GM18505 (cell line): Measurements from ENCODE around the gene PCNX2.
"Not testable (repeated sequence)": the region's sequence is repeated elsewhere in the genome, so short reads cannot be mapped to it uniquely, and the experiment has no call there.

Source experiments
- ATAC-seq: cut with Tn5 transposase; IDR thresholded peaks from one replicate; pipeline ENCODE4 v1.9.1; 2021; ENCODE audit not compliant: unreplicated experiment
- POLR2A ChIP-seq: IDR thresholded peaks from 4 replicates; pipeline ENCODE4 v1.6.1; 2011; ENCODE audit warnings: borderline replicate concordance; ENCODE audit not compliant: insufficient read depth, insufficient read length; ENCODE audit errors: extremely low read depth

Gene PCNX2

DNA sequence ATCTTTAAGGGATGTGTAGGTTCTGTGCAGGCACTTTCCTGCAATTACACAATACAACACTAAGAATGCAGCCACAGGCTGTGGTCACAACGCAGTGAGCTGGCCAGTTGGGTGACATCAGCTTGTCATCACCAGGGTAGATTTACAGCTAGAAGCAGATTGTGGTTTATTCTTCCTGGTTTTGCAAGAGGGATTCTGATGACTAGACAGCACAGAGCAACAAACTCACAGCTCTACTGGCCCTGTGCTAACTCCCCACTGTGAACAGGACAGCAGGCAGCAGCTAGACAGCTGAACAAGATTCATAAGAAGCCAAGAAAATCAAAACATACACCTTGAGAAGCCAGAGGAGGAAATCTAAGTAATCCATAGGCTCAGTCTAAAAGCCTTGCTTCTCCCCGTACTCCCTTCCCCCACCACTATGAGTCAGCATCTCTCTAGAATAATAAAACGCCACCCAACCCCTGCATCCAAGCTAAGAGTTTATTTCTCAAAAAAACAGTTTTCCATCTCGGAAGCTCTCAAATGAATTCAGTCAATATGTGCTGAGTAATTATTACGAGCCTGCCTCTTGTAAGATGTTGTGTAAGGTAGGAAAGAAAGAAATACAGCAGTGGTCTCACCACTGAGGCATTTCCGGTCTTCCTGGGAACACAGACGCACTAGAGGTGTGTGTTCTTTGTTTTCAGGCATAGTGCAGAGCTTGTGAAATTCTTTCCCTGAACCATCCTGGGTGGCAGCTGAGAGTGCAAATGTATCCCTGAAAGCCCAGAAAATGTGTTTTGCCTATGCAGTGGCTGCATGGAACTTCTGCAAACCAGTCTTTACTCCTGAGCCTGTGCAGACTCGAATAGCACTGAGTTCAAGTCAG, 182.3 kb downstream of the PCNX2 start:
- peak; percentile 74 for ATAC-seq
- no peak for TF ChIP-seq POLR2A

DNA sequence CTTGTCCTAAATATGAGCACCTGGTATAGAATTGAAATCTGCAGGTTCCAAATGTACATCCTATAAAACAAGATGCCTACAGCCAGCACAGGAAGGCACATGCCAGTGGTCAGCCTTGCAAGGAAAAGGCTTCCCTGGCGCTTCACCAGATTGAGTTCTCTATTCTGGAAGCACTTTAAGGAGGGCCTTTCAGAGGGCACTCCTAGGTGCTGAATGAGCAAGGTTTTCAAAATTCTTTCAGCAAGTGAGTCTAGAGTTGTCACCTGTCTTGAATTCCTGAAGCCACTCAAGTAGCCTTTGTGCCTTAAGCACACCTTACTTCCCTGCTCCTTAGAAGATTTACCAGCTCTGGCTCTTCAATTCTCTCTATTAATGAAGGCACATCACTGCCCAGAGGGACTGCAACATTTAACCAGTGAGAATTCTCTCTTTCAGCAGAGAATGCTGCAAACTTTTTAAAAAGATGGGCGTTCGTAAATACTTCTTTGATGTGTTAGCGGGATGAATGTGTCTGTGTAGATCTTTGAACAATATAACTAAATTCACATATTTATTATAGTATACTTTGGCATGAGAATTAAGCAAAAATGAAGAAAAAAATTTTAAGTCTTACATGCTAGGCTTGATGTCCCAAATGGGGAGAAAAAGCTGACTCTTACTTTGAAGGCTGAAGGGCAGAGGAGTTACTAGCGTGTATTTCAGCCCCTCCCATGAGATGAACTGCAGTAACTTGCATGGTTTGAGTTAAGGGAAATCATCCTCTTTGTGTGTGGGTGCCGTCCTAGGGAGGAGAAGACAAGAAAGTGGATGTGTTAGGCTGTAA, 183.1 kb downstream of the PCNX2 start:
- no peak for TF ChIP-seq POLR2A
- no peak for ATAC-seq

DNA sequence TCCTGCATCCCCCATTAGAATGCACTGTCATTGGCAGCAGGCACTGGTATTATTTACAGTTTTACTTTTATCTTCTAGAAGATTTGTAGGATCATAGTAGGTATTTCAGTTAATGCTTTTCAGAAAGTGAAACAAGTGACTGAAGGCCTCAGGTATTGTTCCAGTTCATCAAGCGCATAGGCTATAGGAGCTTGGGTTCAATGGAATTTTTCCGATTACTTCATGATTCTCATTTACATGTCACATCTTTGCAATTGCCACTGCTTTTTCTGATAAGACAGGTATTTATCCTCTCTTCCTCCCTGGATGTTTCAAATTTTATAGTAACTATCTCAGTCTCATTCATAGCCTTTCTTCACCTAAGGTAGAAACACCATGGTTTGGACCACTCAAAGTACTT, 183.8 kb downstream of the PCNX2 start:
- no peak for TF ChIP-seq POLR2A
- ATAC-seq = no peak

DNA sequence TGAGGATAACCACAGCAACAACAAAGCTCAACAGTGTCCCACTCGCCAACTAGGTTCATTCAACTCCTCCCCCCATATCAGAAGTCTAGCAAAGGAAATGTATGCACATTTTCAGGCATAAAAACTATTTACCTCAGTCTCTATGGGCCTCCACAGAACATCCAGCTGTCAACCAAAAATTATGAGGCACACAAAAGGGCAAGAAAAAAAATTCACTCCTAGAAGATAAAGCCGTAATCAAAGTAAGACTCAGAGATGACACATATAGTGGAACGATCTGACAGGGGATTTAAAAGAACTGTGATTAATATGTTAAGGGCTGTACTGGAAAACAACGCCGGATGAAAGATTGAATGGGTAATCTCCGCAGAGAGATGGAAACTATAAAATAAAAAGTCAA, 186.4 kb downstream of the PCNX2 start:
- no peak for TF ChIP-seq POLR2A
- ATAC-seq = no peak

DNA sequence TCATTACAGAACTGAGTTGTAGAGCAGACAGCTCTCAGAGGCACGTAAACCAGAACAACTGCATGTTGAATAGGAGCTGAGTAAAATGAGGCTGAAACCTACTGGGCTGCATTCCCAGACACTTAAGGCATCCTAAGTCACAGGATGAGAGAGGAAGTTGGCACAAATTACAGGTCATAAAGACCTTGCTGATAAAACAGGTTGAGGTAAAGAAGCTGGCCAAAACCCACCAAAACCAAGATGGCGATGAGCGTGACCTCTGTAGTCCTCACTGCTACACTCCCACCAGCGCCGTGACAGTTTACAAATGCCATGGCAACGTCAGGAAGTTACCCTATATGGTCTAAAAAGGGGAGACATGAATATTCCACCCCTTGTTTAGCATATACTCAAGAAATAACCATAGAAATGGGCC, 187.8 kb downstream of the PCNX2 start:
- not testable (repeated sequence) for ATAC-seq

DNA sequence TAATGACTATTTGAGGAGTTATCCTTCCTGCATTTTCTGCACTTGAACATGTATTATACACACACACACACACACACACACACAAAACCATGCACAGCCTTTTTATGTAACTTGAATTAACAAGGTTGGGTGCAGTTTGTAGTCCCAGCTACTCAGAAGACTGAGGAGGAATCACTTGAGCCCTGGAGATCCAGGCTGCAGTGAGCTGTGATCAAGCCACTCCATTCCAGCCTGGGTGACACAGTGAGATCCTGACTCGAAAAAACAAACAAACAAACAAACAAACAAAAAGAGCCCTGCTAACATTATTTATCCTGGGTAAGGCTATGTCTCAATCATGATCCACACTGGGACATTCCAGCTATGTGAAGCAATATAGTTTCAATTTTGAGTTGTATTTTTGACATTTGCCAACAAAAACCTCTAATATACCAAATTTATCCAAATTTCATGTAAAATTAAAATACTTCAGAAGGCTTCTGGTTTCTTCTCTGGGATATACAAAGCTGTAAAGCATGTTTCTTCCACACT, 188.3 kb downstream of the PCNX2 start:
- TF ChIP-seq POLR2A = no peak
- ATAC-seq = no peak

DNA sequence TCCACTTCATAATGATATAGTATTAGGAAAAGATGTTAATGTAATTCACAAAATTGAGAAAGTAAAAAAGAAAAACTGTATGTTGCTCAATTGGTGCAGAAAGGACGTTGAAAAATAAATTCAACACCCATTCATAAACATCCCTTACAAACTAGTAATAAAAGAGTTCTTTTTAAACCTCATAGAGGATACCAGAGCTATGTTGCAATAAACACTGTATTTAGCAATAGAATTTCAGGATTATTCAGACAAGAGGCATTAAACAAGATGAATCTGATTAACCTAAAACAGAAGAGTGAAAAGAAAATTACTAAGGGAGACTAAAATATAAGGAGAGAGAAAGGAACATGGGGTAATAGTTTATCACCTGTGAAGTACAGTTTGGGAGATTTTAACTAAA, 190.3 kb downstream of the PCNX2 start:
- no peak for TF ChIP-seq POLR2A
- ATAC-seq = no peak

DNA sequence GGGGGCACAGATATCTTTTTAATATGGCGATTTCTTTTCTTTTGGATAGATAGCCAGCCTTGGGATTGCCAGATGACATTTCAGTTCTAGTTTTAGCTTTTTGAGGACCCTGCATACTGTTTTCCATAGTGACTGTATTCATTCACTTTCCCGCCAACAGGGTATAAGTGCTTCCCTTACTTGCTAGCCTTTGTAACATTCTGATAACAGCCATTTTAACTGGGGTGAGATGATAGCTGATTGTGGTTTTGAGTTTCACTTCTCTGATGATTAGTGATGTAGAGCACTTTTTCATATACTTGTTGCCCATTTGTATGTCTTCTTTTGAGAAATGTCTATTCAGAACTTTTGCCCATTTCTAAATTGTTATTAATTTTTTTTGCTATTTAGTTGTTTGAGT, 193.2 kb downstream of the PCNX2 start:
- no peak for ATAC-seq
- TF ChIP-seq POLR2A = no peak

DNA sequence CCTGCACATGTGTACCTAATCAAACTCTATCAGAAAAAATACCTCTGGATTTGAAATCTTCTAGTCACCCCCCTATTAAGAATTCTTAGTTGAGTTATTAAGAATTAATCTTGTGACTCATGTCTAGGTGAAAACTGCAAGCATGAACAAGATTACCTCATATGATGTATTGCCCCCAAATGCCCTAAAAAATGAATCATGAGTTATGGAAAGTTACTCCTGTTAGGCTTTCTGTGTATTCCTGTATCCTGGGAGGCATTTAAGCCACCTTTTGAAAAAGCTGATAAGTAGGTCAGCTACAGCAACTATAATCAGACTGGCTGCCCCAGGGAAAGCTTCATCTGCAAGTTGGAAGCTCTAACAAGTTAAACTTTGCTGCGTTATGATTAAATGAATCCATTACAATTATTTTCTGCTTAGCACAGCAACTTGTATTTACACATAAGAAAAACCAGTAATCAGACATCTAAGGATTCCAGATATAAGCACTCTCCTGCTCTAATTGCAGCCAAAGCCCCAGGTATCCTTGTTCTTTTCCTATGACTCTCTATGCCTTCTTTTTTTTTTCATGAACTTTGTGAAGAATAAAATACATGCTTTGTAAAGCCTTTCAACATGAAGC, 197.5 kb downstream of the PCNX2 start:
- TF ChIP-seq POLR2A = no peak
- ATAC-seq = no peak

DNA sequence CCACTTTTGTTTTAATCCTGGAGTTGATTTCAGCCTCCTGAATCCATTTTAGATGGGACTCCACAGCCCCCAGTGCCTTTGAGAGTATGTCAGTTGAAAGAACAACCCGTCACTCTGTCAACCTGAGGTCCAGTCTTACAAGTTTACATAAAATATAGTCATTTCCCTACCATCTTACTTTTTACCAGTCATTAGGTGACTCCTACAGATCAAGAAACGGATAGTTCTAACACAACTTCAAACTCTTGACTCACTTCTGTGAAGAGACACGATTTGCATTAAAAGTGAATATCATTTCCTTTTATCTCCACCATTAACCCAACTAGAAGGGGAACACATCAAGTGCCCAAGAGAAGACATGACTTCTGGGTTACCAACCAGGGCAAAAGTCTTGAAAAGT, 198.0 kb downstream of the PCNX2 start:
- no peak for ATAC-seq
- no peak for TF ChIP-seq POLR2A

DNA sequence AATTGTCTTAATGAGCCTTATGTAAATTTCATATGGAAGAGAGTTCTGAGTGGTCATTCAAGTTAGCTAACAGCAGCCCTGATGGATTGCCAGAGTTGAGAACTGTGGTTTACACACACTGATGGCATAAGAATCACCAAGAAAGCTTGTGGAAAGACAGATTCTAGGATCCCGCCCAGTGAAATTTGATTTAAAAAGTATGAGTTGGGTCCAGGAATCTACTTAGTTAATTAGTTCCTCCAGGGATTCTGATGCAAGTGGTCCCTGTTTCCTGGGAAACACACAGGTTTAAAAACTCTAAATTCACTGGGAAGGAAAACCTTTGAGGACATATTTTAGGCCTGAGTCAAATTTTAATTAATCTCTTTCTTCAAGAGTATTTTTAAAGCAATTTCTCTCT, 200.8 kb downstream of the PCNX2 start:
- no peak for TF ChIP-seq POLR2A
- no peak for ATAC-seq

DNA sequence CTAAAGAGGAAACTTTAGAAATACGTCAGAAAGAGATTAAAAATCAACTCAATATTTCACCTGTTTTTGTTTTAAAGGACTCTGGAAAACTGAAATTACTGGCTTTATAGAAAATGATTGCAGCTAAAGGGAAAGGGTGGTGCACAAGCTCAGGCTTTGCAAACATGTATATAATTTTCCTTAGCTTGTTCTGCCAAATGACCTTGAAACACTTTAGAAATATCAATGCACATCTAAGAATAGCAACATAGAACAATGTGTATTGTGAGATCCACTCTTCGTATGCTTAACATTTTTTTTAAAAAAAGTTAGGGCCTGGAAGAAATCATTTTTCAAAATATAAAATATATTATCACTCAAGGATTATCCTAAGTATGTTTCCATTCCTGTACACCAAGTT, 201.3 kb downstream of the PCNX2 start:
- ATAC-seq = no peak
- TF ChIP-seq POLR2A = no peak

DNA sequence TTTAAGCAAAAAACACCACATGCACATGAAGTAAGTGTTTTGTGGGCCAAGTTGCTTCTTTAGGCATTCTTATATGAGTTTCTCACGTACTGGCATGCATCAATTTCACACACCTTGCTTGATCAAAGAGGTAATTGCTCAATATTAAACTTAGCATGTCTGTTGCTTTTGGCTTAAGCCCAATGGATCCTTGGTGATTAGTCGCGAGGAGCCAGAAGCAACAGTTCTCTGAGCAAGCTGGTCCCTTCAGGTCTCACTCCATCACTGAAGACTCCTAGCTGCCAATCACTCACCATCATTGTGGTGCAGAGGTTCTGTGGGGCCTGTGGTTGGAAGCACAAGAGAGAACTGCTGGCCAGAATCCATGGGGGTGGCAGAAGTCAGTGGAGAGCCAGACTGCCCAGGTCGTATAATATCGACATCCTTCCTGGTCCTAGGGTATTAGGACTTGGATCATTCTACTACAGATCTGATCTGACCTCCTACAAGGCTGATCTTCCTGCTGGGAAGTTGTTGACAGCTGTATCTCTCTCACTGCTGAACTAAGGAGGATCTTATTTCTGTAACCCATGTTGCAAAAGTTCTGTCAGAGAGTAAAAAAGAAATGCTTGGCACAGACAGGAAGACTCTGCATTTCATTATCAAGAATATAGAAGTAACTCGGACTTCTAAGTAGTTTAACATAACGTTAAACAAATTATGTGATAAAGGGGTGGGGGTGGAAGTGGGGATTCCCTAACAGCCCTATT, 204.6 kb downstream of the PCNX2 start:
- no peak for ATAC-seq

DNA sequence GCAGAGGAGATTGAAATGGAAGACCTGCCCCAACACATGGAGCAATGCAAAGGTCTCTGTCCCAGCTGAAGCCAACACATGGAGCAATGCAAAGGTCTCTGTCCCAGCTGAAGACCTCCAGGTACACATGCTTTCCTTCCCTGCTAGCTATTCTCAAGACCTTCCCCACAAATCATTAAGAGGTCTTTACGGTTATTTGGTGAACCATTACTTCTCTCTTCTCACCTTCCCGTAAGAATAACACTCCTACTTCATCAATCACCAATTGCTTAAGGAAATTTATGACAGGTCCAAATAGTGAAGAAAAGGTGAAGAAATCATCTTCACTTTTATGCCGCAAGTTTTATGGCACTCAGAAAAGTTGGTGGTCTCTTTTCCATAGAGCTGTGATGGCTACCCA, 206.3 kb downstream of the PCNX2 start:
- no peak for TF ChIP-seq POLR2A
- ATAC-seq = no peak

More for the DNA sequence above, 204.6 kb downstream of the PCNX2 start:
- TF ChIP-seq POLR2A = no peak

DNA sequence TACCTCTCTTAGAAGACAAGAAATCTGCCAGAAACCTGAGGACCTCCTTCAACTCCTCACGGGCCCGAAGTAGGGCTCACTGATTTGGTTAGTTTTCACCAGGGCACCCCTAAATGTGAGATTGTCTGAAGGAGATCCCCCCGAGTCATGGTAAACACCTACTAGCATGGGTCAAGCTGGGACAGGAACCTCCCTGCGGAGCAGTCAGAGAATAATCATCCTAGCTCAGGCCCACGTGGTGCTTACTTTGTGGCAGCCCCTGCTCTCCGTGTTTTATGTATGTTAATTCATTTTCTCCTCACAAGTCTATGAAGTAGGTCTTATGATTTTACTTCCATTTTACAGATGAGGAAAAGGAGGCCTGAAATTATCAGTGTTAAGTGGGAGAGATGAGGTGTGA, 206.9 kb downstream of the PCNX2 start:
- TF ChIP-seq POLR2A = no peak
- ATAC-seq = no peak
